ENCODE results near the gene EPB41L4B. TPM values are rescaled to one million over a fixed set of nuclear protein-coding genes. Genes with fewer than 3 reads are reported as not detected.

EPB41L4B gene
- total RNA-seq, 6 experiments from 2014 or later, result 0.33 to 0.37 (median 0.35) TPM; not detected in 2

- no peak for DNase-seq
- TF ChIP-seq CTCF (IDR thresholded peaks at IDR 0.05), result no peak
- H3K4me3 Mint-ChIP-seq, result no peak overlapping the region
- H3K27me3 Mint-ChIP-seq (ENCODE audit: insufficient read depth), result 0 out of 2 replicates have a peak, but pooled peaks cover 2% of the 10 kb centered on the region
- H3K9me3 Mint-ChIP-seq, result no peaks in the 10 kb centered on the region
- no peak overlapping the region for H3K27ac Mint-ChIP-seq
- H3K36me3 Mint-ChIP-seq (ENCODE audit: low read depth), result no peaks in the 10 kb centered on the region
- H3K4me1 Mint-ChIP-seq (ENCODE audit: low read depth), result peaks cover 73% of the 10 kb centered on the region
These were observed 70.5 kb downstream of the EPB41L4B start for GRCh38 chr9:109250311-109250741.

GRCh38 chr9:109249615-109250014 lies 71.2 kb downstream of the EPB41L4B start:
- Mint-ChIP-seq H3K27ac (no peak overlapping the region), H3K4me1 (ENCODE audit: low read depth) (peaks cover 73% of the 10 kb centered on the region), H3K27me3 (ENCODE audit: insufficient read depth) (0 out of 2 replicates have a peak, but pooled peaks cover 2% of the 10 kb centered on the region), H3K36me3 (ENCODE audit: low read depth) (no peaks in the 10 kb centered on the region), H3K9me3 (no peaks in the 10 kb centered on the region), H3K4me3 (no peak overlapping the region)
- no peak for DNase-seq
- peak; percentile 27 for TF ChIP-seq CTCF (IDR thresholded peaks at IDR 0.05)

- DNase-seq, result peak; percentile 4
- Mint-ChIP-seq H3K4me3 (peak overlapping the region; percentile 28; the same call in 1 of the 2 replicates), H3K36me3 (ENCODE audit: low read depth) (no peaks in the 10 kb centered on the region), H3K27me3 (ENCODE audit: insufficient read depth) (no peaks in the 10 kb centered on the region), H3K27ac (no peak overlapping the region; the same call in 1 of the 2 replicates), H3K4me1 (ENCODE audit: low read depth) (peaks cover 66% of the 10 kb centered on the region), H3K9me3 (no peaks in the 10 kb centered on the region)
- peak; percentile 32; the same call in 1 of the 2 replicates for TF ChIP-seq CTCF (IDR thresholded peaks at IDR 0.05)
These were observed 72.7 kb downstream of the EPB41L4B start for GRCh38 chr9:109248133-109248581.

GRCh38 chr9:109247228-109247627 lies 73.6 kb downstream of the EPB41L4B start:
- no peak overlapping the region for H3K27ac Mint-ChIP-seq
- TF ChIP-seq CTCF (IDR thresholded peaks at IDR 0.05), result no peak
- H3K36me3 Mint-ChIP-seq (ENCODE audit: low read depth), result no peaks in the 10 kb centered on the region
- H3K4me1 Mint-ChIP-seq (ENCODE audit: low read depth), result peaks cover 57% of the 10 kb centered on the region
- no peak overlapping the region for H3K4me3 Mint-ChIP-seq
- no peaks in the 10 kb centered on the region for H3K27me3 Mint-ChIP-seq (ENCODE audit: insufficient read depth)
- DNase-seq, result no peak
- H3K9me3 Mint-ChIP-seq, result no peaks in the 10 kb centered on the region

GRCh38 chr9:109246533-109246932 lies 74.3 kb downstream of the EPB41L4B start:
- Mint-ChIP-seq H3K36me3 (ENCODE audit: low read depth) (no peaks in the 10 kb centered on the region), H3K4me1 (ENCODE audit: low read depth) (peaks cover 50% of the 10 kb centered on the region), H3K27me3 (ENCODE audit: insufficient read depth) (no peaks in the 10 kb centered on the region), H3K4me3 (no peak overlapping the region), H3K9me3 (no peaks in the 10 kb centered on the region), H3K27ac (no peak overlapping the region)
- no peak for TF ChIP-seq CTCF (IDR thresholded peaks at IDR 0.05)
- no peak for DNase-seq

All from HFFc6 (cell line).